Vagina (tissue), 2 donors: ENCODE results near the gene HDC. TPM values are rescaled to one million over a fixed set of nuclear protein-coding genes. Genes with fewer than 3 reads are reported as not detected.

Experiments used
- DNase-seq, 2 donors: peaks; one replicate each; pipeline ENCODE4 v3.0.0-alpha.2; 2017; ENCODE audit errors: extremely low spot score in 2 of 2
- H3K27ac ChIP-seq: fragments of 200-600 bp; sonication (generic); one replicate; pipeline ENCODE4 v1.5.1; 2019
- H3K27me3 ChIP-seq: fragments of 200-600 bp; sonication (generic); one replicate; pipeline ENCODE4 v1.5.1; 2019
- H3K36me3 ChIP-seq, 2 donors: fragments of 200-600 bp; sonication (generic); one replicate each; pipeline ENCODE4 v1.5.1; 2017 to 2019
- H3K4me1 ChIP-seq: fragments of 200-600 bp; sonication (generic); one replicate; pipeline ENCODE4 v1.5.1; 2019
- H3K4me3 ChIP-seq, 2 donors: fragments of 200-600 bp; sonication (generic); 1 replicate in 1 of 2; 2 replicates in 1 of 2; pipeline ENCODE4 v1.5.1; 2016 to 2019
- H3K9me3 ChIP-seq: fragments of 200-600 bp; sonication (generic); one replicate; pipeline ENCODE4 v1.5.1; 2019
- CTCF ChIP-seq, 3 experiments: fragments of 450-650 bp in 2 of 3; fragments of 200-600 bp in 1 of 3; sonication (generic) in 1 of 3; IDR thresholded peaks; one replicate each; pipeline ENCODE4 v1.5.1; 2017 to 2019; ENCODE audit warnings: antibody characterized with exemption in 3 of 3, mild to moderate bottlenecking in 2 of 3, moderate library complexity in 2 of 3
- POLR2A ChIP-seq, 2 donors: fragments of 450-650 bp; IDR thresholded peaks; one replicate each; pipeline ENCODE4 v1.6.1; 2017; ENCODE audit warnings: antibody characterized with exemption in 2 of 2, mild to moderate bottlenecking in 2 of 2, moderate library complexity in 2 of 2
- POLR2AphosphoS5 ChIP-seq, 2 donors: sonication (generic); formaldehyde crosslinking; IDR thresholded peaks; one replicate each; pipeline ENCODE4 v1.9.0; 2017; ENCODE audit warnings: antibody characterized with exemption in 2 of 2, mild to moderate bottlenecking in 2 of 2, low read depth in 1 of 2; ENCODE audit not compliant: insufficient read depth in 1 of 2
- intact Hi-C: fragments of 100-400 bp; cut with DNase I; formaldehyde crosslinking; loops from one replicate; pipeline ENCODE4 v1.15.1; 2023
- small RNA-seq: library from RNA; depleted of rRNA; stranded (forward); fragments of <200 nt; gene quantifications from one replicate; pipeline ENCODE3, GENCODE V24; 2016
- total RNA-seq: library from RNA; depleted of rRNA; stranded (reverse); fragments of >200 nt; gene quantifications from one replicate; pipeline ENCODE4 v1.2.3, GENCODE V29; 2016

The HDC gene
- total RNA-seq, 1 donor from 2014 or later: 0.49 TPM

GRCh38 chr15:50192164-50192563 lies 73.4 kb downstream of the HDC start:
- H3K27me3 ChIP-seq: no peaks in the 10 kb centered on the region
- H3K36me3 ChIP-seq: no peaks in the 10 kb centered on the region
- DNase-seq: no peak
- intact Hi-C loops: no loop called here
- no peak overlapping the region for H3K4me3 ChIP-seq
- H3K4me1 ChIP-seq: no peaks in the 10 kb centered on the region
- no peak for TF ChIP-seq POLR2AphosphoS5 (IDR thresholded peaks at IDR 0.05; ENCODE audit: insufficient read depth in 1 of 2, low read depth in 1 of 2)
- TF ChIP-seq POLR2A (IDR thresholded peaks at IDR 0.05): no peak
- no peak for TF ChIP-seq CTCF (IDR thresholded peaks at IDR 0.05)
- H3K9me3 ChIP-seq: no peaks in the 10 kb centered on the region
- no peak overlapping the region for H3K27ac ChIP-seq

Small RNAs within 50 kb of the gene (small RNA-seq; reads per million reads assigned to genes)
- gene RF00019: not detected

Other genes with a start within 250 kb of the HDC start
- 9.8 TPM for gene ATP8B4, start 146.5 kb downstream of the HDC start, total RNA-seq
- gene SLC27A2, start 83.5 kb downstream of the HDC start, total RNA-seq: 3.2 TPM
- gene GABPB1, start 89.5 kb upstream of the HDC start, total RNA-seq: 13.3 TPM
- 33.9 TPM for gene USP8, start 158.7 kb upstream of the HDC start, total RNA-seq